SKM-1 (cell line): ENCODE measurements around the gene PSMF1.

Experiments used
- DNase-seq: peaks from one replicate; lab custom pipeline; 2025; ENCODE audit not compliant: unreplicated experiment; lab: John Stamatoyannopoulos, UW

Gene PSMF1

DNA sequence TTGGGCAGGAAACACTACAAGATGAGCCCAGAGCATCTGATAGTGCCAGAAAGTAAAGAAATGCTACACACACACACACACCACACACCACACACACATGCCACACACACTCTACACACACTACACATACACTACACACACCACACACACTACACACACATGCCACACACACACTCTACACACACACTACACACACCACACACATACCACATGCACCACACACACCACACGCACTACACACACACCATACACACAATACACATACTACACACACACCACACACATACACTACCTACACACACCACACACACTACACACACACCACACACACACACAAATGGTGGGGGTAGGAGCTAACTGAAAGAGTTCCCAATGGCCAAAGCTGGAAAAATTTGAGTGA is 69.9 kb downstream of the PSMF1 start:
- no peak for DNase-seq

DNA sequence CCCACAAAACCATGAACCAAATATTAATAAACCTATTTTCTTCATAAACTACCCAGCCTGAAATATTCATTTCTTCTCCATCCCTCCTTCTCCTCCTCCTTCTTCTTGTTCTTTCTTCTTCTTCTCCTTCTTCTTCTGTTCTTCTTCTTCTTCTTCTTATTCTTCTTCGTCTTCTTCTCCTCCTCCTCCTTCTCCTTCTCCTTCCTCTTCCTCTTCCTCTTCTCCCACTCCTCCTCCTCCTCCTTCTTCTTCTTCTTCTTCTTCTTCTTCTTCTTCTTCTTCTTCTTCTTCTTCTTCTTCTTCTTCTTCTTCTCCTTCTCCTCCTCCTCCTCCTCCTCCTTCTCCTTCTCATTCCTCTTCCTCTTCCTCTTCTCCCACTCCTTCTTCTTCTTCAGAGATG is 71.4 kb downstream of the PSMF1 start:
- no peak for DNase-seq

DNA sequence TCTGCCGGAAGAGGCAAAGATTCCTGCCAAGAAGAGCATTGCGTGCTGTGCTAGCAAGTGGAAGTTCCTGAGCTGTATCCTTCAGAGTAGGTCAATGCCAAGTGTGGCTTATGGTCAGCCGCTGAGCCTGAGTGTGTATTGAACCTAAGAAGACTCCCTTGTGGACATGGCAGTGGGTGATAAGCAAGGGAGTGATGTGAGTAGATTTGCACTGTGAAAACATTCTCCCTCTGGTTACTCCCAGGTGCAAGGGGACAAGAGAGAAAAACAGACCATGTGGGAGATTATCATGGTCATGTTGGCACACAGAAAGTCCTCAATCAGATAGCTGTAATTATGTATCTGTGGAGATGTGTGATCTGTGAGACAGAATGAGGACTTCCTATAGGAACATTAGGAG is 72.4 kb downstream of the PSMF1 start:
- no peak for DNase-seq

DNA sequence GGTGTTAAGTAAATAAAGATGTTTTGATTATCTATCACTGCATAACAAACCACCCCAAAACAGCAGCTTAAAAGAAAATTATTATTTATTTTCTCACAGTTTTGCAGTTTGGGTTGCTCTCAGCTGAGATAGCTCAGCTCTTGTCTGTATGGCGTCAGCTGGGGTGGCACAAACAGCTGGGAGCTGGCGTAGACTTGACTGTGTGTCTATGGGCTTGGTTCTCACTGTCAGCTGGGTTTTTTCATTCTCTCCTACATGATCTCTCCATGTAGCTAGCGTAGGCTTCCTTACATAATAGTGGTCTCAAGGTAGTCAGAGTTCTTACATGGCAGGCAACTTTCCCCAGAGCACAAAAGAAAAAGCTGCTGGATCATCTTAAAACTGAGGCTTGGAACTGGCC is 72.9 kb downstream of the PSMF1 start:
- DNase-seq = no peak

DNA sequence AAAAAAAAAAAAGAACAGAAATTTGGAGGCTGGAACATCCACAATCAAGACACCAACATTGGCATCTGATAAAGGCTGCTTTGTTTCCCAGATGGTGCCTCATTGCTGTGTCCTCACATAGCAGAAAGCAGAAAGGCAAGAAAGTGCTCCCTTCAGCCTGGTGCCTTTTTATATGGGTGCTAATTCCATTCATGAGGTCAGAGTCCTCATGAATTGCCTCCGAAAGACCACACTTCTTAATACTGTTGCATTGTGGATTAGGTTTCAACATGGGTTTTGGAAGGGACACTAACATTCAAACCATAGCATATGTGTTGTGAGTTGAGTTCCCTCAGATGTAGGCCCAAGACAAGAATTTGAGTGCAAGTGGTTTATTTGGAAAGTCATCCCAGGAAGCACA is 76.8 kb downstream of the PSMF1 start:
- DNase-seq = no peak

DNA sequence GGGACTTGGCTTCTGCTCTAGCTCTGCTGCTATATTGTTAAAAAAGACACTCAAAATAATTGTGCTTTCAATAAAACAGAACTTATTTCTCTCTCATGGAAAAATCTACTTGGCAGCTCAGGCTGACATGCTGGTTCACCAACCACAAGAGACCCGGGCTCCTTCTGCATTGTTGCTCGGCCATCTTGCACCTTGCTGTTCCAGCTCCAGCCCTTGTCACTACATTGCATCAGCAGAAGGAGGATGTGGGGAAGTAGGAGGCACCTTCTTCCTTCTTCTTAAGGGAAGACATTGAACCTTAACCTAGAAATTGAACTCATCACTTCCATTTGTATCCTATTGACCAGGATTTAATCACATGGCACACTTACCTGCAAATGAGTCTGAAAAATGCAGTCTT is 78.2 kb downstream of the PSMF1 start:
- DNase-seq = no peak

DNA sequence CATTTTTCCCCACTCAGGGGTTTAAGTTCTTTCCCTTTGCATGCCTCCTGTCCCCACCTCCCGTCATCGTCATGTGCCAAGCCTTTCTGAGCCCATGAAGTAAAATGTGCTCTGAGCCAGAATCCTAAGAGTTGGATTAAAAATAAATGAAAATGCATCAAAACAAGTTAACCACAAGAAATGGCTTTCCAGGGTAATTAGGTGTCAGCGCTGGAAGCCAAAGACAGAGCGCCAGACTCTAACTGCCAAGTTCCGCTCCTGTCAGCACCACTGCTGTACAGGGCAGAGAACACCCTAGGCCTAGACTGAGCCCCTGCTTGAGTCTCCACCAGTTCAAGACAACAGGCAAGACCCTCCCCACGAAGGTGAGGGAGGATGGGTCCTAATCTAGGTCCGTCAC is 79.4 kb downstream of the PSMF1 start:
- DNase-seq = no peak

DNA sequence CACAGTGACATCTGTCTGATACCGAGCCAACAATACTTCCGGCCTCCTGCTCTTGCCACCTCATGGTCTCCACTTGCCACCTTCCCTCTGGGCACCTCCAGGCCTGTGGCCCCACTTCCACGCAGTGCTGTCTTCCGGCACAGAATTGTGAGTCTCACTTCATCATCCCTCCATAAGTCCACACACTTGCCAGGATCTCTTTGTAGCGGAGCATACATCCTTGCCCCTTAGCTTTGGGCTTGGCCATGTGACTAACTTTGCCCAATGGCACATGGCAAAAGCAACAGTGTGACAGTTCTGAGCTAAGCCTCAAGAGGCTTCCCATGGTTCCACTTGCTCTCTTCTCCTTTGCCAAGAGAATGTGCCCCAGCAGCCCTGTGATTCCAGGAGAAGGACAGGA is 80.3 kb downstream of the PSMF1 start:
- DNase-seq = no peak

DNA sequence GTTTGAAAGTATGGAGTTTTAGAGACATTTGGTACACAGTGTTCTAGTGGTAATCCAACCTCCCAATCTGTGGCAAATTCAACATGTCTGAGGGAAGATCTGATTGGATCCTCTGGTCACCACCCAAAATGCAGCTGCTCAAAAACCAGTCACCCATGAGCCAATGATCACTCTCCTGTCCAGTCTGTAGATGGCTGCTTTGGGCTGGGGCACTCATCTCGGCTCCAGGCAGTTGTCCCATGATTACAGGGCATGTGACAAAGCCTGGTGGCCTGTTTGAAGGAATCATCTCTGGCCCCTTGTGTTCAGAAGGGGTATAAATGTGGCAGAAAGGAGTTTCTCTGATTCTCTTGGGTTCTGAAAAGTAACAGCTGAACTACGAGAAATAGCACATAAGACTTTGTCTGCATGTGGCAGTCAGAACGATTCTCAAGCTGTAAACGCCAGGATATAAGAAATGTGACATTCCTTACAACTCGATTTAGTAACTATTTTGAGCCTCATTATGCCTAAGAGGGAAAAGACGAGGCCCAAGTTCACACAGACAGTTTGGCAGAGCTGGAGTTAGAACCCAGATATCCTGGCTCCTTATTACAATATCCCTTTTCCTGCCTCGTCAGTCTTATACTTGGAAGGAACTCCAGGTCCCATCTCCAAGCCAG is 80.9 kb downstream of the PSMF1 start:
- DNase-seq = no peak

DNA sequence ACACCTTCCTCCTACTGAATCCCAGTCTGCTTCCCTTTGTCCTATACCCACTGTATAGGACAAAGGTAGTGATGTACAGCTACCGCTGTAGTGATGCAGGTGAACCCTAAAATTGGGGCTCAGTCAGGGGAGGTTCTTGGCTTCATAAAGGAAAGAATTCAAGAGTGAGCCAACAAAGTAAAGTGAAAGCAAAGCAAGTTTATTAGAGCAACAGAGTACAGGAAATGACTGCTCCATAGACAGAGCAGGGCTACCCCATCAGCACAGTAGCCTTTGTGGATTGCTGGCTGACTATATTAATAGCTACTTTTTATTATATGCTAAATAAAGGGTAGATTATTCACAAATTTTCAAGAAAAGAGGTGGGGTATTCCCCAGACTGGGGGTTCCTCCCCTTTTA is 81.6 kb downstream of the PSMF1 start:
- DNase-seq = no peak

DNA sequence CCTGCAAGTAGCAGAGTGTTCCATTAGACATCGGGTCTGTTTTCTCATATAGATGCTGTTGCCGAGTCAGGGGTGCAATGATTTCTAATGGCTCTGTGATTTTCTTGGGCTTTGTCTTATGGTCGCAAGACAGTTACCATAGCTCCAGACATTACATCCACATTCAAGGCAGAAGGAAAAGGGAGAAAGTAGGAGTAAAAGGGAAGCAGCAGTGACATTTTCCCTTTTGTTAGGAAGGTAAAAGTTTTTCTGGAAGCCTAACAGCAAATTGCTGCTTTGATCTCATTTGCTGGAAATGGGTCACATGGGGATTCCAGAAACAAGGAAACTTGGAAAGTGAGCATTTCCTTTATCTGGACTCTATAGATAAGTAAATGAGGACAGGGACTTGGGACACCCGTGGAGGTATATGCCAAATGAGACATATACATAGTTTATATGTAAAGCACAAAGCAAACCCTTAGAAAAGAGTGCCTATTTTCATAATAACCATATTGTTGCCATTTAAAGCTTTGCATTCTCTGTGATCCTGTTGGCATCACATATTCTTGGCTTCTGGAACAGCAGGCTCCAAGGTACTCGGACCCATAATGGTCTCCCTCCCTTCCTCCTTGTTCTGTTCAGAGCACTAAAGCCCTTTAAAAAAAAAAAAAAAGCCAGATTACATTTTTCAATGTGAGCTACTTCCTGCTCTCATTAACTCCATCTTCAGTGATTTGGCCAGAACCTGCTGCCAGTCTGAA is 84.5 kb downstream of the PSMF1 start, which contains the start of gene C20orf202:
TSS of gene C20orf202 (plus strand) at position 693 of the 743 bp plus-strand sequence. CDS start 132 bp downstream, outside the sequence.
- no peak for DNase-seq

DNA sequence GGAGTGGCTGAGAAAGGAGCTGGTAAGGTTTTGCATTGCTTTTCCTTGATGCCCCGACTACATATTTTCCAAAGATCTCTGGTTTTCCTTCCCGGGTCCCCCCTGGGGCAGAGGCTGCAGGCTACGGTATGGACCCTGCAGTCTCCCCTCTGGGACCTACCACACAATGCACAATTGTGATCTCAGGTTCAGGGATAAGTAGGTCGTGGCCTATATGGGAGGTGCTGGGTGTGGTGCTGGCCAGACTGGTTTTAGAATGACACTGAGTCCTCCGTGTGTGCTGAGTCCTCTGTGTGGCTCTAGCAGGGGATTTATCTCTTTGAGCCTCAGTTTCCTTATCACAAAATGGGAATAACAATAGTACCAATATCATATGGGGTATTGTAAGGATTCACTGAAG is 85.2 kb downstream of the PSMF1 start:
- DNase-seq = no peak

DNA sequence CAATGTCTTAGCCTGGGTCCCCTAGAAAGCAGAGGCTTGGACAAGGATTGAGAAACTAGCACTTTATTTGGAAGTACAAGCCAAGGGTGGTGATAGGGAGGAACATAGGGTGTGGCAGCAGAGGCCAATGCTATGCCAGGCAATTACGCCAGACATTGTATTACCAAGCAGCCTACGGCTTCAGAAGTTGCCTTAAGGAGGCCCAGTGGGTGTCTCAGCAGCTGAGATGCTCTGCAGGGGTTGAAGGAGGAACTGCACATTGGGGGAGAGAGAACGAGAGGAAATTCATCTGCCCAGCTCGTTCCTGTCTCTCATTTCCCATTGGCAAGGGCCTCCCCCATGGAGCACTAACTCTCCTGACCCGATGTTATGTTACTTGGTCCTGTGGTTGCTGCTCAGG is 85.7 kb downstream of the PSMF1 start:
- DNase-seq = no peak

DNA sequence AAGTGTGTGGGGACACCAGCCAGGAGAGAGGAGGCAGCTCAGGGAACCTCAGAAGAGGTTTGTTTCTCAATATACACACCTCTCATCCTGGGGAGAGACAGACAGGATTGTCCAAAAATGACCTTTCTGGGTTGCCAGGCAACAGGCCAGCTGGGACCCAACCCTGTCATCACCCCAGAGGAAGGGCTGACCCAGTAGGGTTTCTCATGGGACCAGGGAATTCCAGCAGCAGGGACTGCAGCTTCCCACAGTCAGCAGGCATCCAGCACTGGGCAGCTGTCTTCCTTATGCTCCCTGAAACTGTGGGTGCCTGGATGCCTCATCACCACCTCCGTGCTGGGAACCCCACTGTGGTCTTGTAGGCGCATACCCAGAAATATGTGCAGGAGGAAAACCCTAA is 86.2 kb downstream of the PSMF1 start:
- no peak for DNase-seq

DNA sequence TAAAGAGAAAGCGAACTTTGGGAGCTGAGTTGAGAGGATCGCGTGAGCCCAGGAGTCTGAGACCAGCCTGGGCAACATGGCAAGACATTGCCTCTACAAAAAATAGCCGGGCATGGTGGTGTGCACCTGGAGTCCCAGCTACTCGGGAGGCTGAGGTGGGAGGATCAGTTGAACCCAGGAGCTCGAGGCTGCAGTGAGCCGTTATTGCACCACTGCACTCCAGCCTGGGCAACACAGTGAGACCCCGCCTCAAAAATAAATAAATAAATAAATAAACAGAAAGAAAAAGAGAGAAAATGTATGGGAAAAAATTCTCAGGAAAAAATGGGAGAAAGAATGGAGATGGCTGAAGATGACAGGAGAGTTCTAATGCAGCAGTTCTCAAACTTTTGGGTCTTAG is 87.4 kb downstream of the PSMF1 start:
- DNase-seq = no peak

DNA sequence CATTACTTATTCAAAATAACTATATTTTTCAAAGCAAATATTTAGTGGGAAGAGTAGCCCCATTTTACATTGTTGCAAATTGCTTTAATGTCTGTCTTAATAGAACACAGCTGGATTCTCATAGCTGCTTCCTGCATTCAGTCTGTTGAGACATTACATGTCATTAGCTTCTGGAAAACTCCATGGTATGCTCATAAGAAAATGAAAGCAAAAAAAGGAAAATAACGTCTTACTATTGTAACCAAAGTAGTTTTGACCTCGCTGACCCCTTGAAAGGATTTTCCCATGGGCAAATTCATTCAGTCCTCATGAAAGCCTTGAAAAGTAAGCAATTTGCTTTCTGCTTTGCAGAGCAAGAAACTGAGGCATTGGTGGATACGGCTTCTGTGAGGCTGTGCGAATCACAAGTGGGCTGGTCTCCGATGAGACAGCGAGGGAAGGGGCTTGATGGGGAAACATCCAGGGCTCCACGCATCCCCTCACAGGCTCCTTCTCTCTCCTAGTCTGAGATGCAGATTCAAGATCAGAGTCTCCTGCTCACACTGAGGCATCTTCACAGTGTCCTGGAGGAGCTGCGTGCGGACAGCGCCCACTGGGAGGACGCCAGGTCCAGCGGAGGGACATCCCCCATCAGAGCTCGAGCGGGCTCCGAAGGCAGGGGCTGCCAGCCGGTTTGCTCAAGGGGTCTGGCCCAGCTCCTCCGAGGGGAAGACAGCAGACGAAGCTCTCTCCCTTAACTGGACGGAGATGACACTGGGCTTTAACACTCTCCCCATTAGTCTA is 88.2 kb downstream of the PSMF1 start:
- no peak for DNase-seq

DNA sequence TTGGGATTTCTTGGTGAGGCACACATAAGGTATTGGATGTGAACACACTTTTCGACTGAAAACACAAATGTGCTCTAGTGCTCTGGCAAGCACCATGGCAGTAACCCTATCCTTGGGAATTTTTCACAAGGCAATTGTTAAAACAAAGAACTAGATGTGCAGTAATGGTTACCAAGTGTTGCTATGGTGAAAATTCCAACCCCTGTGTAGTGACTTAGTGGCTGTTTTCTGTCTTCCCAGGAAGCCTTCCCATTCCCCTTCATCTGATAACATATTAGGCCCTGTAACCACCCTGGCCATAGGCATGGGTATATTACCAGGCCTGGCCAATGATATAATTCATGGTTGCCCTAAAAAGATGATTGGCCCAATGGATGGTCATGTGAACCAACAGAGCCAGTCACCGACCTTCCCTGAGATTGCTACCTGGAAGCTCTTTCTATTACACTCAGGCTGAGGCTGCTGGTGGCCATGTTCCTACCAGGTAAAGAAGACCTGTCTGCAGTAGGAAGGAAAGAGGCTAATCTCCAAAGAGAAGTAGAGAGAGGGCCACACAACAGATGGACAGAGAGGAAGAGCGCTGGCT is 89.0 kb downstream of the PSMF1 start:
- no peak for DNase-seq

DNA sequence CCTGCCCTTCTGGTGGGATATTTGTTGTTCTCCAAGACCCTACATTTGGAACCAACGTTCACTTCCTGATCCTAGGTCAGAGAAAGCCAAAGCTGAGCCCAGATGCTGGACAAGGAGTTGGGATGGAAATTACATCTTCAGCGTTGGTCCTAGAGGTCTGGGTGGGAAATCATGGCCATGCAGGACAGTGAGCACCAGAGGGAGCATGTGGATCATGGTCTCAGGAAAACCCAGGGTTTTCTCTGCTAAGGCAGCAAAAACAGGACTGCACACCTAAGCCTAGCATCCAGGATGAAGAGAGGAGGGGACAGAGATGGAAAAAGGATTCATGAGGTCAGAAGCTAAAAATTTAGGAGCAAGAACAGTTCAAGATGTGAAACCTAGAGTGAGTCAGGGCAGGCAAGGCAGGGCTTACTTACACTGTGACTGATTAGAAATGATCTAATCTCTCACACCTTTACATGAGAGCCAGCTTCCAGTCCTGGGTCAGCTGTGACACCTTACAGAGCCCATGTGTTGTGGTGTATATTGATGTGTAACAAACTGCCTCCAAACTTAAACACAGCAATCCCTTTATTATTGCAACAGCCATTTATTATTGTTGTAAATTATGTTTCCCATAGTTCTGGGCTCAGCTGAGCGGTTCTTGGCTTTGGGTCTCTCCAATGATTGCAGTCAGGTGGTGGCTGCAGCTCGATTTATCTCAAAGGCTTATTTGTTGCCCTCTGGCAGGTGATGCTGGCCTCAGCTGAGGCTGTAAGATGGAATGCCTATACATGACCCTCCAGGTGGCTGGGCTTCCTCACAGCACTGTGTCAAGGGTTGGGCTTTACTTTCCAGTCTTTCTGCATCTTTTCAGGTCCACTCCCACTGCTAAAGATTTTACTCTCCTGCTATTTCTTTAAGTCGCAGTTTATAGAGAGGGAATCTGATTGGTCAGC is 91.3 kb downstream of the PSMF1 start:
- DNase-seq = no peak

DNA sequence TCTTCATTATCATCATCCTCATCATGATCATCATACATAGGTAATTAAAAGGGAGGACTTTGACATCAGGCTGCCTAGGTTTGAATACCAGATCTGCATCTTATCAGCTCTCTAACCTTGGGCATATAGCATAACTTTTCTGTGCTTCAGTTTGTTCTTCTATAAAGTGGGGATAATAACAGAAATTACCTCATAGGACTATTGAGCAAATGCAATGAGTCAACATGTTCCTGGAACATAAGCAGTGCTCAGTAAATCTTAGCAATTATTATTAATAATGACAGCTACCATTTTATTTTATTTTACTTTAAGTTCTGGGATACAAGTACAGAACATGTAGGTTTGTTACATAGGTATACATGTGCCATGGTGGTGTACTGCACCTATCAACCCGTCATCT is 92.1 kb downstream of the PSMF1 start:
- no peak for DNase-seq

DNA sequence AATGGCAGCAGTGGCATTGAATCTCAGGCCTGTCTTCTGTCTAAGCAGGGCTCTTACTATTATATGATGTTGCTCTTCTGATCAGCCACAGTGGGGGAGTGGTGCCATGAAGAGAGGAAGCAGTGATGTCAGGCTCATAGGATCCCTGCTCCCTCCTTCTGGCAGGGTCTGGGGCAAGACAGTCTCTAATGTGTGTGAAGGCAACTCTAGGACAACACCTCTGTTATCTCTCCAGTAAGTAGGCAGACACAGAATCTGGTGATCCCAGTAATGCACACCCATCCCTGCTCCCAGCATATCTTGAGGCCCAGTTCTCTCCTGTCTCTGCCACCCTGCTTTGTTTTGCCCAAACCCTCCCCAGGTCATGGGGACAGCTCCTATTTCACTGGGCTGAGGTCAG is 93.6 kb downstream of the PSMF1 start:
- no peak for DNase-seq
